Ishikawa (cell line): ENCODE data around the gene SERAC1.

Source experiments
- CEBPB ChIP-seq: IDR thresholded peaks from 2 replicates; pipeline ENCODE4 v1.6.1; 2012
- EP300 ChIP-seq: IDR thresholded peaks from 2 replicates; pipeline ENCODE4 v1.6.1; 2012; ENCODE audit warnings: borderline replicate concordance
- FOXM1 ChIP-seq: IDR thresholded peaks from 2 replicates; pipeline ENCODE4 v1.6.1; 2012; ENCODE audit warnings: low read depth, borderline replicate concordance
- NFIC ChIP-seq: IDR thresholded peaks from 2 replicates; pipeline ENCODE4 v1.6.1; 2012
- RAD21 ChIP-seq: IDR thresholded peaks from 2 replicates; pipeline ENCODE4 v1.6.1; 2012; ENCODE audit warnings: low read depth
- TAF1 ChIP-seq: IDR thresholded peaks from 2 replicates; pipeline ENCODE4 v1.6.1; 2012; ENCODE audit warnings: low read depth, mild to moderate bottlenecking
- TCF12 ChIP-seq: IDR thresholded peaks from 2 replicates; pipeline ENCODE4 v1.6.1; 2012; ENCODE audit warnings: low read depth
- TEAD4 ChIP-seq: IDR thresholded peaks from 2 replicates; pipeline ENCODE4 v1.6.1; 2012
- ZBTB7A ChIP-seq: IDR thresholded peaks from 2 replicates; pipeline ENCODE4 v1.6.1; 2012; ENCODE audit warnings: low read depth
- TF ChIP-seq, protein P1 (sequence below): IDR thresholded peaks from 2 replicates; pipeline ENCODE4 v1.6.1; 2012; ENCODE audit warnings: low read depth, mild to moderate bottlenecking
- TF ChIP-seq, protein P2 (sequence below): IDR thresholded peaks from 2 replicates; pipeline ENCODE4 v1.6.1; 2012

DNA sequence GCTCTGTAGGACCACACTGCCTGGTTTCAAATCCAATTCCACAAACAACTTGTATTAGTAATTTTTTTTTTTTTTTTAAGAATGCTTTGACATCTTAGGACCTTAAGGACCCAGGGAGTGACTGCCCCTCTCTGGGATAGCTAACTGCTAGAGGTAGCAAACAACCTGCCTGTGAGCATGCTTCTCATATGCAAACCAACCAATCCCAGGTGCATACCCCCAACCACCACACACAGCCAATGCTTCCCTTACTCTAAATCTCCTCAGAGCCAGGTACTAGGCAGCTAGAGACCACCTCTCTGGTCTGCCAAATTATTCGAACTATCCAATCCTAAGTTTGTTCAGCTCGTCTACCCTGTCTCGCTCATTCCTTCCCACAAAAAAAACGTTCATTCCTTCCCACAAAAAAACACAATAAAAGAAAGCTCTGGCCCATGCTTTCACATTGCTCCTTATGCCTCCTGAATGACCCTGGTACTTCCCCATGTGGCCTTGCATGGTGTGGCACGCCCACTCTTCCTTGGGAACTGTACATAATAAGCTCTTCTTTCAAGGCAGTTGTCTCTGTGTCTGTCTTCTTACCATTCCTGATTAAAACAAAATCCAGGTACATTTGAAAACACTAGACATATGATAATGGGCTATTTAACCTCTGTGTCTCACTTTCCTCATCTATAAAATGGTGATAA lies 6.4 kb downstream of the SERAC1 start:
- no peak for TF ChIP-seq TEAD4
- TF ChIP-seq ZBTB7A, result no peak
- TF ChIP-seq, protein P1, sequence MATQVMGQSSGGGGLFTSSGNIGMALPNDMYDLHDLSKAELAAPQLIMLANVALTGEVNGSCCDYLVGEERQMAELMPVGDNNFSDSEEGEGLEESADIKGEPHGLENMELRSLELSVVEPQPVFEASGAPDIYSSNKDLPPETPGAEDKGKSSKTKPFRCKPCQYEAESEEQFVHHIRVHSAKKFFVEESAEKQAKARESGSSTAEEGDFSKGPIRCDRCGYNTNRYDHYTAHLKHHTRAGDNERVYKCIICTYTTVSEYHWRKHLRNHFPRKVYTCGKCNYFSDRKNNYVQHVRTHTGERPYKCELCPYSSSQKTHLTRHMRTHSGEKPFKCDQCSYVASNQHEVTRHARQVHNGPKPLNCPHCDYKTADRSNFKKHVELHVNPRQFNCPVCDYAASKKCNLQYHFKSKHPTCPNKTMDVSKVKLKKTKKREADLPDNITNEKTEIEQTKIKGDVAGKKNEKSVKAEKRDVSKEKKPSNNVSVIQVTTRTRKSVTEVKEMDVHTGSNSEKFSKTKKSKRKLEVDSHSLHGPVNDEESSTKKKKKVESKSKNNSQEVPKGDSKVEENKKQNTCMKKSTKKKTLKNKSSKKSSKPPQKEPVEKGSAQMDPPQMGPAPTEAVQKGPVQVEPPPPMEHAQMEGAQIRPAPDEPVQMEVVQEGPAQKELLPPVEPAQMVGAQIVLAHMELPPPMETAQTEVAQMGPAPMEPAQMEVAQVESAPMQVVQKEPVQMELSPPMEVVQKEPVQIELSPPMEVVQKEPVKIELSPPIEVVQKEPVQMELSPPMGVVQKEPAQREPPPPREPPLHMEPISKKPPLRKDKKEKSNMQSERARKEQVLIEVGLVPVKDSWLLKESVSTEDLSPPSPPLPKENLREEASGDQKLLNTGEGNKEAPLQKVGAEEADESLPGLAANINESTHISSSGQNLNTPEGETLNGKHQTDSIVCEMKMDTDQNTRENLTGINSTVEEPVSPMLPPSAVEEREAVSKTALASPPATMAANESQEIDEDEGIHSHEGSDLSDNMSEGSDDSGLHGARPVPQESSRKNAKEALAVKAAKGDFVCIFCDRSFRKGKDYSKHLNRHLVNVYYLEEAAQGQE, result no peak
- TF ChIP-seq, protein P2, sequence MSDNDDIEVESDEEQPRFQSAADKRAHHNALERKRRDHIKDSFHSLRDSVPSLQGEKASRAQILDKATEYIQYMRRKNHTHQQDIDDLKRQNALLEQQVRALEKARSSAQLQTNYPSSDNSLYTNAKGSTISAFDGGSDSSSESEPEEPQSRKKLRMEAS, result no peak
- no peak for TF ChIP-seq TAF1
- no peak for TF ChIP-seq TCF12
- TF ChIP-seq CEBPB, result no peak
- TF ChIP-seq NFIC, result no peak
- no peak for TF ChIP-seq EP300
- no peak for TF ChIP-seq RAD21
- no peak for TF ChIP-seq FOXM1
